BJ (cell line): ENCODE results near the gene CMC4. TPM values are rescaled to one million over a fixed set of nuclear protein-coding genes. Genes with fewer than 3 reads are reported as not detected.

ENCODE experiments used
- CTCF ChIA-PET: fragments of 350-600 bp; formaldehyde crosslinking; extraction: SDS; loops from one replicate; lab custom pipeline; 2021; ENCODE audit warnings: antibody characterized with exemption, inconsistent platforms; lab: Yijun Ruan, JAX
- POLR2A ChIA-PET: fragments of 300-600 bp; sonication (Branson Sonifier 250); formaldehyde crosslinking; extraction: SDS; loops from one replicate; lab custom pipeline; 2021; ENCODE audit warnings: antibody characterized with exemption; lab: Charles Lee
- DNase-seq: peaks from one replicate; pipeline ENCODE4 v3.0.0-alpha.2; 2011; ENCODE audit warnings: low read depth
- H3K27me3 ChIP-seq: 2 replicates; pipeline ENCODE4 v1.6.0; 2011; ENCODE audit warnings: low read length; ENCODE audit not compliant: control insufficient read depth, insufficient read depth
- H3K36me3 ChIP-seq: 2 replicates; pipeline ENCODE4 v1.5.1; 2011; ENCODE audit warnings: low read length; ENCODE audit not compliant: control insufficient read depth, insufficient read depth
- H3K4me3 ChIP-seq: 2 replicates; pipeline ENCODE4 v1.5.1; 2011; ENCODE audit warnings: low read depth, mild to moderate bottlenecking, control low read depth, low read length
- CTCF ChIP-seq: IDR thresholded peaks from 2 replicates; pipeline ENCODE4 v1.5.1; 2011; ENCODE audit warnings: low read depth, mild to moderate bottlenecking, control low read depth, inconsistent platforms, low read length, moderate library complexity; ENCODE audit not compliant: insufficient read depth
- polyA plus RNA-seq: library from polyadenylated mRNA; depleted of rRNA; stranded (reverse); fragments of >200 nt; gene quantifications from 2 replicates; pipeline ENCODE4 v1.2.3, GENCODE V29; 2011; rRNA removed

CMC4 gene
- polyA plus RNA-seq, 1 experiment = 10.0 TPM

GRCh38 chrX:155022585-155022984, 48.4 kb downstream of the CMC4 start, which contains the start of gene F8:
TSS of gene F8 (minus strand) at chrX:155022723. CDS start at chrX:155022552, 171 bp downstream.
- no peak for DNase-seq
- no peak for TF ChIP-seq CTCF
- H3K27me3 ChIP-seq = no peaks in the 10 kb centered on the region
- CTCF ChIA-PET = no interaction called here
- H3K4me3 ChIP-seq = no peak within 1 kb of the TSS
- POLR2A ChIA-PET = no interaction called here
- H3K36me3 ChIP-seq = no peaks in the 10 kb centered on the region

GRCh38 chrX:155020591-155020990, 50.3 kb downstream of the CMC4 start:
- no peaks in the 10 kb centered on the region for H3K27me3 ChIP-seq
- DNase-seq = no peak
- ChIA-PET CTCF (no interaction called here), POLR2A (no interaction called here)
- no peak for TF ChIP-seq CTCF
- H3K4me3 ChIP-seq = no peak overlapping the region
- no peaks in the 10 kb centered on the region for H3K36me3 ChIP-seq

Other genes starting within 250 kb of the CMC4 start
- not detected in 2 replicates for gene SMIM9, start 236.5 kb downstream of the CMC4 start, polyA plus RNA-seq
- gene F8A1, start 184.8 kb downstream of the CMC4 start, polyA plus RNA-seq = 6.5 and 7.1 TPM in 2 replicates
- gene F8, start 48.4 kb downstream of the CMC4 start, polyA plus RNA-seq = 2.7 and 3.4 TPM in 2 replicates
- 65.2 and 86.6 TPM in 2 replicates for gene FUNDC2, start 44.3 kb downstream of the CMC4 start, polyA plus RNA-seq
- gene MTCP1, start within 50 bp of the CMC4 start, polyA plus RNA-seq = 1.2 and 5.4 TPM in 2 replicates
- 11.6 and 16.1 TPM in 2 replicates for gene BRCC3, start 372 bp upstream of the CMC4 start, polyA plus RNA-seq
- gene VBP1, start 145.3 kb upstream of the CMC4 start, polyA plus RNA-seq = 11.3 and 30.7 TPM in 2 replicates
- gene RAB39B, start 193.4 kb upstream of the CMC4 start, polyA plus RNA-seq = 0.26 and 0.29 TPM in 2 replicates